HG03280 (cell line): Measurements from ENCODE around the gene SEC16A.

ENCODE experiments used
- ATAC-seq: cut with Tn5 transposase; IDR thresholded peaks from one replicate; pipeline ENCODE4 v1.9.1; 2021; ENCODE audit warnings: mild to moderate bottlenecking, moderate library complexity; ENCODE audit not compliant: unreplicated experiment

SEC16A gene

DNA sequence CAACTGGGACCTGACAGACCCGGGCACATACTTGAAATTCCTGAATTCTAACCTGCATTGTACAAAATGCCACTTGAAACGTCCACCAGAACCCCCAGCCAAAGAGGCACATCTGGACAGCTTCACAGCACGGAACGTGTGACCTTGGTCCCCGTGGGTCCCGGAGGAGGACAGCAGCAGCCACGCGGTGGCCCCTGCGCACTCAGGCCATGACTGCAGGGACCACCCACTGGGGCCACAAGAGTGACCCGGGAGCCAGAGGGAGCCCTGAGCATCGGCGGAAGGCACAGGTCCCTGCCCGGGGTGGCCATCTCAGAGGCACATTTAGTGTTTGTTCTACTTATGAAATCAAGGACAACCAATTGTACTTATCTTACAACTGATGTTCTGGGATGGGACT lies 80.8 kb downstream of the SEC16A start:
- no peak for ATAC-seq

DNA sequence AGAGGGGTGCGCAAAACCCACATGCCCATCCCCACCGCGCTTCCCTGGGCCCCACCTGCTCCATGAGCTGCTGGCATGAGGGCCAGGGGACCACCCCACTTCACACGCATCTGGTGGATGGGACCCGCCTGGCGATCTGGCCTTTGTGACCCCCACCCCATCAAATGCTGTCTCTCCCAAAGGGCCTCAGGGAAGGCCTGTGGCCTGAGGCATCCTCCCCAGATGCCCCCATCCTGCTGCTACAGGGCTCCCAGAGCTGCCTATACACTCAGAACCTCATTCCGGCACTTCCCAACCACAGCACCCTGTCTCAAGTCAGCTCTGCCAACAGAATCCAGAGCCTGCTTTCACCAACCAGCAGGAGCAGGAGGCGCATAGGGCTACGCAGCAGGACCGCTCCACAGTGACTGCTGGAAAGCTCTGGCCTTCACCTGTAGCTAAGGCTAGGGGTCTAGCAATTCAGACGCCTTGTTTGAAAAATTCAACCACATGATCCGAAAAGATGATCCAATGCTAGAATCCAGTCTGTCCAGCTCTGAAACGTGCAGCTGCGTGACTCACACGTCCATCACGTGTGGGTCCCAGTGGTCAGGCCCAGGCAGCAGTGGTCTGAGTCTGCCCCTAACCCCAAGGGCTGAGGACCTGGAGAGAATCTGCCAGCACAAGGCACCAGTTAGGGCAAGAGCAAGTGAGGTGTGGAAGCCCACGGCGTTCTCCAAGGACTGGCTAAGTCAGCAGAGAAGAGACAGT lies 81.5 kb downstream of the SEC16A start:
- no peak for ATAC-seq

GRCh38 chr9:136400038-136400834 lies 82.6 kb downstream of the SEC16A start, which contains the start of gene SNAPC4:
Gene SNAPC4, minus strand, starts transcription at chr9:136400170. Its CDS starts 1,742 bp downstream, at chr9:136398428.
- peak; percentile 71 for ATAC-seq

GRCh38 chr9:136399176-136400037 lies 83.4 kb downstream of the SEC16A start:
- peak; percentile 25 for ATAC-seq

GRCh38 chr9:136398286-136398685 lies 84.6 kb downstream of the SEC16A start:
- ATAC-seq = no peak

DNA sequence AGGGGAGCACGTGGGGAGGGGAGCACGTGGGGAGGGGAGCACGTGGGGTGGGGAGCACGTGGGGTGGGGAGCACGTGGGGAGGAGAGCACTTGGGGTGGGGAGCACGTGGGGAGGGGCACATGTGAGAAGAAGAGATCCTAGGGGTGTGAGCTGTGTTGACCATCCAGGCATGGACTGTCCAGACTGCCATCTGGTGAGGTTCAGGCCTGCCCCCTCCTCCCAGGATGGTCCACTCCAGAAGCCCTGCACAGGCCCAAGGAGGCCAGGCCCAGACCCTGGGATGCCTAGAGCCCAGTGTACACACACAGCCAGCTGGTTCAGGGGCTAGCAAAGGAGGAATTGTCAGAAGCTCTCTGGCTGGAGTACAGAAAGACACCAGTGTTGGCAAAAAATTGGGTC lies 85.2 kb downstream of the SEC16A start:
- no peak for ATAC-seq

- ATAC-seq = no peak
These were observed 86.7 kb downstream of the SEC16A start for GRCh38 chr9:136396219-136396515.

DNA sequence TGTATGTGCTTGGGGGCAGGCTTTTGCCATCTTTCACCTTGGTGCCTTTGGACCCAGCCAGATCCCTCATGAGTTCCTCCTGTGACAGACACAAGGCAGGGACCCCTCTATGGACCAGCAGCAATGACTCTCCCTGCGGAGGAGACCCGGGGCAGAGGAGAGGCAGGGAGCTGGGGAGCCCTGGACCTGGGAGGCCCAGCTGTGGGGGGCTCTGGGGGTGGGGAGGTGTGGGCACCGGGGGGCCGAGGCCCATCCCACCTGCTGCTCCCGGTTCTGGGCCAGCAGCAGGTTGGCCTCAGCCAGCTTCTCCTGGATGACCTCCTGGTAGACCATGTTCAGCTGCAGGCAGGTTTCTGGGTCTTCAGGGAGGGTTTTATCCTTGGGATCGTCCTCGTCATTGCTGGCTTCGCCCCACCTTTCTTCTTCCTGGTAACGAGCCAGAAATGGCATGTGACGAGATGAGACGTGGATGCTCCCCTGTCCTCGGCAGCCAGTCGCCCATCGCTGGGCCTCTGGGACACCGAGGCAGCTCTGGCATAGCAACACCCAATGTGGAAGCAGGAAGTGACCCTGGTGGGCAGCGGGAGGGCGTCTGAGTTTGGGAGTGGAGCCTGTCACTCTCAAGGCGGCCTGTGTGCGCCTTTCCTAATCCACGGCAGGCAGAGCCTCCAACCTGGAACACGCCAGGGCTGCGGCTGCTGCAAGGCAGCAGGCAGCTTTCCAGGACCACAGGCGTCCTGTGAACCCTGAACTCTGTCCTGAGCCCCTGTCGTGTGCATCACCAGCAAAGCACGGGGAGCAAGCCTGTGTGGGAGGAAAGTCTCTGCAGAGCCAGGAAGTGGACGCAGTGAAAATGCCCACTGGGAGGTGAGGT lies 87.3 kb downstream of the SEC16A start:
- ATAC-seq = no peak

GRCh38 chr9:136395020-136395340 lies 87.9 kb downstream of the SEC16A start:
- no peak for ATAC-seq

DNA sequence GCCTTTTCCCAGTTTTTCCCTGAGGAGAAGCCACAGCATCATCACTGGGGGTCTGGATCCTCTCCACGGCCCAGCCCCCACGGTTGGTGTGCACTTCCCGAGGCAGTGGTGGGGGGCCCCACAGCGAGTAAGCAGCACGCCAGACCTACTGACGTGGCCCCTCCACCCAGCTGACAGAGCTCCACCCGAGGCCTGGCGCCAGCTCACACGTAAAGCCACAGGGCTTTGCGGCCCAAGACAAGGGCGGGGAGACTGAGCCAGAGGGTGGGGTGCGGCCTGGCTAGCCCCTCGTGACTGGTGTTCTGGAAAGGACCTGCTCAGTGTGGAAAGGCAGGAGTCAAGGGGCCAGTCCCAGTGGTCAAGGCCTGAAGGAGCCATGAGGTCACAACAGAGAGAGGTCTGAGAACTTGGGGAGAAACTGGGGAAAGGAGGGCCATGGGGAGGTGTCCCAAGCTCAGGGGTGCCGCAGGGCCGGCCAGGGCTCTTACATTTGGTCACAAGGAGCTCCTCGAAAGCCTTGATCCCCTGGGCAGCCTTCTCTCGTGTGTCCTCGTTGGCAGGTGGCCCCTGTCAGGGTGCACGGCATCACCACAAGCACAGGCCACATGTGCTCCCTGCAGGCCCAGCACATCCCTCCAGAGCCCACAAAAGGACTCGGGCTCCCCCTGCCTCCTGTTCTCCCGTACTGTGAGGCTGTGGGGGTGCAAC lies 88.4 kb downstream of the SEC16A start:
- no peak for ATAC-seq

- no peak for ATAC-seq
These were observed 89.3 kb downstream of the SEC16A start for GRCh38 chr9:136393531-136393930.

- ATAC-seq = no peak
These were observed 90.0 kb downstream of the SEC16A start for GRCh38 chr9:136392538-136393449.

DNA sequence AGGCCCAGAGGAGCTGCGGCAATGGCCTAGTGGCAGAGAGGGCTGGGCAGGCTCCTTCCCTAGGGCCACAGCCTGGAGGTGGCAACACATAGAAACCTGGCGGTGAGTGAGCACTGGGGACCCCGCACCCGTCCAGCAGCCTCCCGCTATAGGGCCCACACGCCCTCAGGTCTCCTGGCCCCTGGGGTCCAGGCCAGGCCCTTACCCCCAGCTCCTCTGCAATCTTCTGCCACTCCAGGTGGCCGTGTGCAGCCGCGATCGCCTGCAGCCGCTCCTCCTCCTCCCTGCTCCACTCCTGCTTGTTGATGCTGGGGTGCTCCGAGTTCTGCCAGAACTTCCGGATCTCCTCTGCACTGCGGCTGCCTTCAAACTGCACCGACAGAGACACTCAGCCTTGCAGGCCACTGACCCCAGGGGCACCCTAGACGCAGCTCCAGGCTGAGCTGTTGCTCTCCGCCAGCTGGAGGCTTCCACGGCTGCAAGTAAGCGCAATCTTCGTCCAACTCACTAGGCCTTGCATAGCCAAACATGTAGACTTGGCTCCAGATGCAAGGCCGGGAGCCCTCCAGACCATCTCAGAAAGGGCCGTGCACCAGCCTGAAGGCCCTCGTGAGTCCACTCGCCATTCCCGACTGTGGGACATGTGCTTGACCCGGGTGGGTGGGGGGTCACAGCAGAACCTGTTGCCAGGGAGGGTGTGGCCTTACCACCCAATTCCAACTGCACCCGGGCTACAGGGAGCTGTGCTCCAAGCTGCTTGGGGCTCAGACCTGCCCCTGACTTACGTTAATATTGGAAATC lies 90.9 kb downstream of the SEC16A start:
- no peak for ATAC-seq
